ENCODE results near the gene HTT. TPM values are rescaled to one million over a fixed set of nuclear protein-coding genes. Genes with fewer than 3 reads are reported as not detected.
A peak's percentile ranks its signal among the peaks of the same experiment; 100 is the strongest.

The HTT gene
- total RNA-seq, 1 donor from 2014 or later: 43.8 TPM

GRCh38 chr4:3247399-3248177 is 173.1 kb downstream of the HTT start:
- TF ChIP-seq CTCF (IDR thresholded peaks at IDR 0.05; ENCODE audit: insufficient read depth, low read length, poor library complexity, severe bottlenecking): no peak
- H3K4me3 ChIP-seq (ENCODE audit: low read depth, low read length): no peak overlapping the region
- DNase-seq (ENCODE audit: low read depth): no peak

GRCh38 chr4:3248178-3248480 is 173.6 kb downstream of the HTT start:
- DNase-seq (ENCODE audit: low read depth): no peak
- no peaks in the 10 kb centered on the region for H3K36me3 ChIP-seq (ENCODE audit: control insufficient read depth, insufficient read depth, low read length)
- H3K27me3 ChIP-seq (ENCODE audit: control insufficient read depth, insufficient read depth, low read length): no peaks in the 10 kb centered on the region
- H3K4me3 ChIP-seq (ENCODE audit: low read depth, low read length): no peak overlapping the region
- TF ChIP-seq CTCF (IDR thresholded peaks at IDR 0.05; ENCODE audit: insufficient read depth, low read length, poor library complexity, severe bottlenecking): no peak

More at GRCh38 chr4:3247399-3248177, 173.1 kb downstream of the HTT start:
- H3K27me3 ChIP-seq (ENCODE audit: control insufficient read depth, insufficient read depth, low read length): no peaks in the 10 kb centered on the region
- H3K36me3 ChIP-seq (ENCODE audit: control insufficient read depth, insufficient read depth, low read length): no peaks in the 10 kb centered on the region

GRCh38 chr4:3248811-3249661 is 174.6 kb downstream of the HTT start, which contains the start of gene MSANTD1:
TSS of gene MSANTD1 (plus strand) at chr4:3249159. CDS start at chr4:3249223, 64 bp downstream.
- DNase-seq (ENCODE audit: low read depth): peak; percentile 5

GRCh38 chr4:3249711-3250437 is 175.4 kb downstream of the HTT start:
- TF ChIP-seq CTCF (IDR thresholded peaks at IDR 0.05; ENCODE audit: insufficient read depth, low read length, poor library complexity, severe bottlenecking): no peak
- H3K27me3 ChIP-seq (ENCODE audit: control insufficient read depth, insufficient read depth, low read length): no peaks in the 10 kb centered on the region
- no peak for DNase-seq (ENCODE audit: low read depth)
- H3K36me3 ChIP-seq (ENCODE audit: control insufficient read depth, insufficient read depth, low read length): no peaks in the 10 kb centered on the region
- no peak overlapping the region for H3K4me3 ChIP-seq (ENCODE audit: low read depth, low read length)

More at GRCh38 chr4:3248811-3249661, 174.6 kb downstream of the HTT start, which contains the start of gene MSANTD1:
- no peak for TF ChIP-seq CTCF (IDR thresholded peaks at IDR 0.05; ENCODE audit: insufficient read depth, low read length, poor library complexity, severe bottlenecking)
- no peaks in the 10 kb centered on the region for H3K27me3 ChIP-seq (ENCODE audit: control insufficient read depth, insufficient read depth, low read length)
- no peaks in the 10 kb centered on the region for H3K36me3 ChIP-seq (ENCODE audit: control insufficient read depth, insufficient read depth, low read length)
- no peak within 1 kb of the TSS for H3K4me3 ChIP-seq (ENCODE audit: low read depth, low read length)

- Histone ChIP-seq H3K27me3 (ENCODE audit: control insufficient read depth, insufficient read depth, low read length) (no peaks in the 10 kb centered on the region), H3K4me3 (ENCODE audit: low read depth, low read length) (no peak overlapping the region), H3K36me3 (ENCODE audit: control insufficient read depth, insufficient read depth, low read length) (no peaks in the 10 kb centered on the region)
- no peak for TF ChIP-seq CTCF (IDR thresholded peaks at IDR 0.05; ENCODE audit: insufficient read depth, low read length, poor library complexity, severe bottlenecking)
- no peak for DNase-seq (ENCODE audit: low read depth)
Measured at GRCh38 chr4:3250438-3250955, 176.0 kb downstream of the HTT start.

Data from kidney epithelial cell (primary cell).